DMS114 treated with DMSO at 0.1 percent for 48 hours (cell line): Measurements from ENCODE around the gene FEM1C.

Experiments used
- DNase-seq: peaks from one replicate; lab custom pipeline; 2025; ENCODE audit not compliant: unreplicated experiment; lab: John Stamatoyannopoulos, UW

Gene FEM1C

DNA sequence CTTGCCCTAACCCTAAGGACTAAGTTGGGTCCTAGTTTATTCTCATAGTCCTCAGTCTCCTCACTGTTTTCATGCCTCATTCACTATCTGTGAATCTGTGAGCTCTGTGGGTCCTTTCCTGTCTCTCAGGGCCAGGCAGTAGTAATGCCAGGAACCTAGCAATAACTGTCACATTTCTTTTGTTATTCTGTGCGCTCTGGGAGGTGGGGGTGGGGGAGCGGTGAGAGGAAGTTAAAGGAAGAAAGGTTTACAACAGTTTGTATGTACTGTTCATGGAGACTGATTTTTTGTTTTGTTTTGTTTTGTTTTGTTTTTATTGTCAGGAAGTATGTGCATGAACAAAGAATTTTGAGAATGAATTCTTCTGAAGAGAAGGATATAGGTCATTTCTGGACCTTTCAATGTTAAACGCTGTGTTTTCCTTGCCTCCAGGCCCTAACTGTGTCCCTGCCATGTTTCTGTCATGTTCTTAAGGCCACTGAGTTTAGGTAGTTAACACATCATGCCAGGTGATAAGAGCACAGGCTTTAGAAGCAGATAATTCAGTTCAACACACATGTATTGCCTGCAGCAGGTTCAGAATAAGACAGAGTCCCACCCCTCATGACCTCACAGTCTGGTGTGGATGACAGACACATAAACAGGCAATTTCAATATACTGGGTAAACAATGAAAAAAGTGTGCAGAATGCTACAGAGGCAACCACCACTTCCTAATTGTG lies 13.3 kb upstream of the FEM1C start:
- DNase-seq: no peak

DNA sequence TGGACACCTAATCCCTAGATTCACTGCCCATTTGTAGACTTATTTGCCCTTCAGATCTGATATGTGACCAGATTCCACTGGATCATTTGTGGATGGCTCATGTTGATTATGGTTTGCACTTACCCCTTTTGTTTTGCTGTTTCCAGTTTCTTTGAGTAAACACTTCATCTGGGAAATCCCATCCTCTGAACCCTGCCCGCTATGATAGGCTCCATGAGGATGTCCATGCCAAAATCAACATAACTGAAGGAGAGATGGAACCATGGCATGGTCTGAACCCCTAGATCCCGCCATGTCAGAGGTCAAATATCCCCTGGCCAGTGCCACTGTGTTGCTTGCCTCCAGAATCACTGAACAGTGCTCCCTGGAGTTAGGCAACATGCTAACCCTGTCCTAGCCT lies 11.7 kb upstream of the FEM1C start:
- DNase-seq: no peak

DNA sequence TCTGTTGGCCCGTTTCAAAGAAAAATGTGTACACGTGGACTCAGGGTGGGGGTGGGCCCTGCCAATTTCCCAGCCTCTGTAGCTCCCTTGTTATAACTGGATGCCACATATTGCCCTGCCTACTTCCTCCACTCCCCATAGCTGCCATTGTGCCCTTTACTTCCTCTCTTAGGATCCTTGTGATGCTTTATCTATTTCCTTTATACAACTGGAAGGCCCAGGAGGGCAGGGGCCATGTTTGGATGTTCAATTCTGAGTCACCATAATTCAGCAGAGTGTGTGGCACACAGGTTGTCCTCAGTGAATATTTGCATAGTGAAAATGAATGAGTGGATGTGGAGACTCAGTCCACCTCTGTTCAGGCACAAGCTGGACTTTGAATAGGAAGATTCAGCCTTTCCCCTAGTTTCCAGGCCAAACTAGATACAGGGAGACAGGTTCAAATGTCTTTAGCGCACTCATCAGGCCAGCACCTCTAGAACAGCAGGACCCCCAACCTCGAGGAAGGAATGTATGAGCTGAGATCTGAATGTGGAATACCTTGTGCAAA lies 10.6 kb upstream of the FEM1C start:
- no peak for DNase-seq

- no peak for DNase-seq
These were observed 8.5 kb upstream of the FEM1C start for GRCh38 chr5:115553082-115553481.

DNA sequence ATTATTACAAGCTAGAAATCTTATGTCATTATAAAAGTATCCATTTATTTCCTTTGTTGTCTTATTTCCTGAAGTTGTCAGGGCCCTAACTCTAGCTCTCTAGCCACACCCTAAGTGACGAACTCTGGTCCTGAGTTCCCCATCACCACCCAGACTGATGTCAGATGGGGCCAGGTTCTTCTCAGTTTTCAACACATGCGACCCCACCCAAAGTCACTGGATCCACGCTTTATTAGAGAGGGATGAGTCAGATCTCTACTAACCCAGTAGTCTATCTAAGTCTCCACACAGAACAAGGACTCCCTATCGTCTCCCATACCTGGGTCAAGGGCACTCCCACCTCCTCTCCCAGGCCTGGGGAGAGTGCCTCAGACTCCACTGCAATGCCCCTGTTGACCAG lies 6.8 kb upstream of the FEM1C start:
- no peak for DNase-seq

- no peak for DNase-seq
These were observed 4.6 kb upstream of the FEM1C start for GRCh38 chr5:115549154-115549553.

DNA sequence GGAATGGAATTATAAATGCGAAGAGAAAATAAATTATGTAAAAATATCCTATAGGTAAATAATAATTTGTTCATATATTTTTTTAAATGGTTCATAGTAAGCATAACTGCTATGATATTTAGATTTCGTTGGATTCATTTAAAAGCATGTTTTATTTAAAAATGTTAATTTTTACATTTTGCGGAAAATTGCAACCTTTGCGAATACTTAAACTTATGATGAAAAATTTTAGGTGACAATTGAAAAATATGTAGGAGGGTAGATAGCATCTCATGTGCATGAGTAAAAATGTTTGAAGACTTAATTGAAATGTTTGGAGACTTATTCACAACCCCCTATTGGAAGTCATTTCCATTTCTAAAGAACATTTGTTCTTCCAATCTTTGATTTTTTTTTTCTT lies 4.1 kb upstream of the FEM1C start:
- DNase-seq: no peak

GRCh38 chr5:115545351-115545882 lies 842 bp upstream of the FEM1C start:
- no peak for DNase-seq

DNA sequence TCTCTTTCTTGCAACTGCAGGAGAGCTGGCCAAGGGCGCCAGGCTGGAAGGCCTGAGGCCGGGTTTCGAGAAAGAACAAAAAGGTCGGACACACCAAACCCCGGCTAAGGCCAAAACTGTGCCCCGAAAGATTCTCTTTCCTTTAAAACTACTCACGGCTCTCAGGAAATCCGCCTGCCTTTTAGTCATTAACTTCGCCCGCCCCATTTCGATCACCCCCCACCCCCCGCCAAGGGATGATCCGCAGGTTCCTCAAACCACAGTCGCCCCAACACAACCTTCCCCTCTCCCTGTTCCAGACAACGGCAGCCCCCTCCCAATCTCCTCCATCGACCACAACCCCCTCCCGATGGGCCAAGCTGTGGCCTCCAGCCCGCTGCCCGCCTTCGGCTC lies 536 bp downstream of the FEM1C start:
- DNase-seq: no peak

GRCh38 chr5:115543365-115544042 lies 1.1 kb downstream of the FEM1C start:
- no peak for DNase-seq

DNA sequence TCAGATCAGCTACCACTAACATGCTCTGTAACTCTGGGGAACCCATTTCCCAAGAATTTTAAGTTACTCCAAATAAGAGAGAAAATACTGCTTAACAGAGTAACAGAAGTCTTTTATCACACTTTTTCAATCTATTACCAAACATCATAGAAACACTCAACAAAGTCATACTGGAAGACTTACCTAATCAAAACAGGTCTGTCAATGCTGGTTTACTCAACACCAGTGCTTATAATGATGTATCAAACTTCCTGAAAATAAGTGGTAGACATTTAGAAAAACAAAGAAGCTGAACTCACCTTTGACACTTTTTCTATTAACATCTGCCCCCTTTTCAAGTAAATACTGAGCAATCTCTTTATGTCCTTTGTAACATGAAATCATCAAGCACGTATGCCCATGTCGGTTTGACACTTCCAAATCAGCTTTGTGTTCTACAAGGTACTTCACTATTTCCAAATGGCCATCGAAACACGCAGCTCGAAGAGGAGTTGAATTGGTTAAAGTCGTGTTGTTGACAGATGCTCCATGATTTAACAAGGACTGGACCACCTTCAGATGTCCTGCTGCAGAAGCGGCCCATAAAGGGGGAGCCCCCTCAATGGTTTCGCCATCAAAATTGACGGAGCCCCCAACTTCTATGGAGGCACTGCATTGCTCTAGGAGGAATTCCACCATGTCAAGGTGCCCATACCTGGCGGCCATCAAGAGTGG lies 1.8 kb downstream of the FEM1C start:
- DNase-seq: no peak

DNA sequence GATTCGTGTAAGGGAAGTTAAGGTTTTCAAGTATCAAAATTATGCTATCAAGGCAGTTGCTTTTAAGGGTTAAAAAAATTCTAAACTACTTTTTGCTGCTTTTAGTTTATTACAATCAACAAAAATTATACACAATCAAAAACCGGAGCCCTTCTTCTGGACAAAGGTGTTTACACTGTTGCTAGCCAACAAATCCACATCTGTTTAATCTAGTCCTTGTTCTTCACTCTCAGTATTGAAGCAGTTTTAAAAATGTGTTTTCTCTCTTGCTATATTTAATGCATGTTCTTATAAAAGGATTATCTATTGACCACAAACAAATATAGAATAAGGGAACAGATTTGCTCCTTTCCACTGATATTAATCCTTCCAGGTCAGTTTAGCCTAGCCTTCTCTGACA lies 2.5 kb downstream of the FEM1C start:
- DNase-seq: no peak

DNA sequence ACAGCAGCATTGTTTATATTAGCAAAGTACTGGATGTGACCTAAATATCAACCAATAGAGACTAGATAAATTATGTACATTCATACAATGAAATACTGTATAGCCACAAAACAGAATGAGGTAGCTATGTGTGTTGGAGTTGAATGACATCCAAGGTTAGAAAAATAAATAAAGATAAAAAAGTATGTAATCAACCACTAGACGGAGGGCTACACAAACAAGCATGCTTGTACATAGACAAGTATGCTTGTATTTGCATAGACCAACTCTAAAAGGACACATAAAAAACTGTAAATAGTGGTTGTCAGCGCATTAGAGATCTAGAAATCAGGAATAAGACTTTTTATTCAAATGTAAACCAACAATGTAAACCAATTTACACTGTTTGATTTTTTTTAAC lies 3.0 kb downstream of the FEM1C start:
- no peak for DNase-seq

DNA sequence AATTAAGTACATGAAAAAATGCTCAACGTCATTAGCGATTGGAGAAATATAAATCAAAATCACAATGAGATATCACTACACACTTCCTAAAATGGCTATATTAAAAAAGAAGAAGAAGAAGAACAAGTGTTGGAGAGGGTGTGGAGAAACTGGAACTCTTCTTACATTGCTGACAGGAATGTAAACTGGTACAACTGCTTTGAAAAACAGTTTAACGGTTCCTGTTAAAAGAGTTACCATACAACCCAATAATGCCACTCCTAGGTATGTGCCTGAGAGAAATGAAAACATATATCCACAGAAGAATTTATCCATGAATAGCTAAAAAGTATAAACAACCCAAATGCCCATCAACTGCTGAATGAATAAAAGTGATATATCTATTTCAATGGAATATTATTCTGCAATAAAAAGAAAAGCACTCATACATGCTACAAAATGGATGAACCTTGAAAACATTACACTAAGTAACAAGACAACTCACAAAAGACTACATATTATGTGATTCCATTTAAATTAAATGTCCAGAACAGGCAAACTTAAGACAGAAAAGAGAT lies 9.0 kb downstream of the FEM1C start:
- no peak for DNase-seq

DNA sequence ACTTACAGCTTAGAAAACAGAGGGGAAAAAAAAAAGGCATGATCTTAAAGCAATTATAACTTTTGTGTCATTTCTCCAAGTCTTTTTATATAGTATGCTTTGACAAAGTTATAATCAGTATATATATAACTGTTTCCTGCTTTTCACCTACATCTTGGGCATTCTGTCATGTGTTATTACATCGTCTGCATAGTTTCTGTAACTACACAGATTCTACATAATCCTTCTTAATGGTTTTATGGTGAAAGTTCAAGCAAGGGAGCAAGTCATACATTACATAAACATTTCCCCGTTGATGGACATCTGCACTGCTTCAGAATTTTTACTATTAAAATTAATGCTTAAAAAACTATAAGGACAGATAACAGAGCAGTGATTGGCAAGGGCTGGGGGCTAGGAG lies 12.1 kb downstream of the FEM1C start:
- DNase-seq: no peak

DNA sequence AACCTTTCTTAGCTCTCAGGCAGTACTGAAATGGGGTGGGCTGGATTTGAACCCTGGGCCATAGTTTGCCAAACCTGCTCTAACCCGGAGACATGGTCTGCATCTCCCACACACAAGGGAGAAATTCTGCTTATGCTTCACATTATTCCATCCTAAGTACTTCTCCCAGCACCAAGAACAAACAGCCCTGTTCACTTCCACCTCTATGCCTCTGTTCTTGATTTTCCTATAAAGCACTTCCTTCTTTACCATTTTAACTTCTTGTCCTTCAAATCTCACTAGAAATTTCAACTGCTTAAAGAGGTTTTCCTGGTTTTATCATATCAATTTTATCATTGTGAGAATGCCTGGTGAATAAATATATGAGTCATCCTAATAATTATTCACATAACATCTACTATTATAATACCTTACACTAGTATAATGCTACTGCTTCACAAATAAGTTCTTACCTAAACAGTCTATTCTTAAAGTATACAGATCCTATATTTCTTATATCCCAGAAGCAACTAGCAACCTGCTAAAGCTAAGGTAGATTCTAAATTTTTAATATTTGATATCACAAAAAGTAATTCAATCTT lies 12.7 kb downstream of the FEM1C start:
- DNase-seq: no peak

GRCh38 chr5:115531380-115531779 lies 13.2 kb downstream of the FEM1C start:
- no peak for DNase-seq

DNA sequence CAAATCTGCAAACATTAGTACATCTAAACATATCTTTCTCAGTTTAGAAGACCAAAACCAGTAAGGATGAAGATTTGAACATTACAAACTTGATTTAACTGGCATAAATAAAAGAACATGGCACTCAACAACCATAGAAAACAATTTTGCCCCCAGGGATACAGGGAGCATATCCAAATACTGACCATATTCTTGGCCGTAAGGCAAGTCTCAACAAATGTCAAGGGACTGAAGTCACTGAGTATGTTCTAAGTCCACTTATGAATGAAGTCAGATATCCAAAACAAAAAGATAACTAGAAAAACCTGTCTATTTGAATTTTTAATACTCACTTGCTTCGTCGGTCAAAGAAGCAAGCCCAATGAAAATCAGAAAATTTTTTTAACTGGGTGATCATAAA lies 14.1 kb downstream of the FEM1C start:
- no peak for DNase-seq

DNA sequence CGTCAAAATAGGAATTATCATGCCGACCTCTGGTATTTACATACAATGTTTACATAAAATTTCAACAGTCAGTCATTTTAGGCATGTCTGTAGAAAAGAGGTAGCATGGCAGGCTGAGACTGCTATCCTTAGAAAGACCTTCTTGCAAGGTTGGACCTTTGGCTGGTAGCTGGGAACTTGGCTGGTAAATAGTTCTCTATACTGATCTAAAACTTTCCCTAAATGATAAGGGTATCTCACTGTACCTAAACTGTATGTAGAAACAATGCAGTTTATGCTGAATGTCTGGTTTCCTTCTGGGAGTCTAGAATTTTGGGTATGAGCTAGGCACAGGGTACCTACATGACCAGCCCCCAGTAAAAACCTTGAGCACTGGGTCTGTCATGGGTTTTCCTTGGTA lies 18.0 kb downstream of the FEM1C start:
- DNase-seq: no peak

DNA sequence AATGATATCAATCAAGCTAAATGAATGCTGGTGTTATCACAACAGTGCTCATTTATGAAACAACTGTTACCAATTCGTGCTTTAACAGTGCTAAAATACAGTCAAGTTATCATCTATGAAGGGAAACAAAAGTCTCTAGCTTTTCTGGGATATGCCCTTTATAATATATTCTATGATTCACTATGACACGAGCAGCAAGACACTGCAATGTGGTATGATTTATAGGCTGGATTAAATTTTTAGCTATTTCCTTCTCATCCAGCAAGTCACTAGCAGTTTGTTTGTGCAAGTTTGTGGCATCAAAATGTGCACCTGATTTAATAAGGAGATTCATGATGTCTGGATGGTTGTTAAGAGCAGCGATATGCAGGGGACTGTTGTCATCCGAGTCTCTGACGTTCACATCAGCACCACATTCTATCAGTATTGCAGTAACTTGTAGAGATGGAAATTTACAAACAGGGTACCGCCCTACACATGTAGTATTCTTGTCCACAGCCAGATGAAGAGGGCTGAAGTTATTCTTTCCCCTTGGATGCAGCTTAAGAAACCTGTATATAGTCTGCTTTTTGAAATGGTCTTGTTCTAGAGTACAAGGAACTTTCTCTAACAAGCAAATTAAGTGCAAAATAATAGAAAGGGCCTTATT lies 20.3 kb downstream of the FEM1C start:
- no peak for DNase-seq
